ENCODE measurements around the gene LRP1B.
"Not testable (repeated sequence)": the region's sequence is repeated elsewhere in the genome, so short reads cannot be mapped to it uniquely, and the experiment has no call there.

The LRP1B gene

DNA sequence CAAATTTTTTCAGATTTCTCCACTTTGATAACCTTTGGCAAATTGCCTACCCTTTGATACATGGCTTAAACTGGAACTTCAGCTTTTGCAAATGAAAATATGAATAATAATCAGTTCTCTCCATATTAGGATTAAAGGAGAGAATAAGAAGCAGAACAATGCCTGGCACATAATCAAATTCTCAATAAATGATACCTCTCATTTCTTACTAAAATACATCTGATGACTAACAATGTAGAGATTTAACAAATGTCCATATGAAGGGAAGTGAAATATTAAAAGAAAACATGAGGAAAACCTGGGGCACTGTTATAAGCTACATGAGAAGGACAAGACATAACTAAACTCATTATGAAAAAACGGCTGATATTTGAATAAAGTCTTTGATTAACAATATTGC, 1103.6 kb downstream of the LRP1B start:
- no peak for DNase-seq (ENCODE audit: low read depth in 2 of 2)

DNA sequence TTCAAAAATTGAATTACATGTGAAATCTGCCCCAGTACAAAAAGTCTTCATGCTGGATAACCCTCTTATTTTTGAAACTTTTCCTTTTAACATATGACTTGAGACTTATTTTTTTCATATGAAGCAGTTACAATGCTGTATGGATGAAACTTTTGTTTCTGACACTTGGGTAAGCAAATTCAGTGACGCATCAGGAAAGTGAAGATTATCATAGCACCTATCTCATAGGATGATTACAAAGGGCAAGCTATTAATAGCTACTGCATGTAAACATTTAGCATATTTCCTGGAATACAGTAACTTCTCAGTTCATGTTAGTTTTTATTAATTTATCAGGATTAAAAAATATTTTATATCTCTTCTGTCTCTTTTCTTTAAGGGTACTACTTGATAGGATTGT, 1109.2 kb downstream of the LRP1B start:
- DNase-seq (ENCODE audit: low read depth in 2 of 2): no peak

DNA sequence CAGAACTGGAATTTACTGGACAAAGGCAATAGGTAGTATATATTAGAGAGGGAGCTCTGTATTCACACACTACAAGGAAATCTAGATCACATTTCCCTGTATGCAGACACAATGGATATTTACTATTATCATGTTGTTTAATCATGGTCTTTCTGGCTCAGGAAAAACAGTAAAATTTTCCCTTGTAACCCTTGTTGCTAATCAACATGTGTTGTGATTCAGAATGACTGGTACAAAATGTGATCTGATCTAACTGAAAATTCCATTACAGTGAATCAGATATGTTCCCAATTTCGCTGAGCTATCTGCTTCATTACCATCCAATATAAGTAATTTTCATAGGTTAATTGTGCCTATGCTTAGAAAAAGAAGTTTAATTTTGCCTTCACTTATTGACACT, 1109.7 kb downstream of the LRP1B start:
- DNase-seq (ENCODE audit: low read depth in 2 of 2): no peak

DNA sequence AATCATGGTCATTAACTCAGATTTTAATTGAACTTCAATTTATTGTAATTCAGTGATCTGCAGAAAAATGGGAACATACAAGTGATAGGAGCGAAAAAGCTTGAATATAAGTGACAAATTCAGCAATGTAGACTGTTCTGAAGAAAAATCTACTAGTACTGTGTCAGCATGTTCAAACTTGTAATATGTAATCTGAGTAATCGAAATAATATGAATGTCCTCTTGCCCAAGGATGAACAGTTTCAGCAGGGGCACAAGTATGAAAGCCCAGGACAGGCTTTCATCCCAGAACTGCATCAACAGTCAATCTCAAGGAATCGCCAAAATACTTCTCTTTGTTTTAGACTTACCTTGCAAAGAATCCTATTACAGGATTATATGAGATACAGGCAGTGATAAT, 1110.5 kb downstream of the LRP1B start:
- DNase-seq (ENCODE audit: low read depth in 2 of 2): no peak

DNA sequence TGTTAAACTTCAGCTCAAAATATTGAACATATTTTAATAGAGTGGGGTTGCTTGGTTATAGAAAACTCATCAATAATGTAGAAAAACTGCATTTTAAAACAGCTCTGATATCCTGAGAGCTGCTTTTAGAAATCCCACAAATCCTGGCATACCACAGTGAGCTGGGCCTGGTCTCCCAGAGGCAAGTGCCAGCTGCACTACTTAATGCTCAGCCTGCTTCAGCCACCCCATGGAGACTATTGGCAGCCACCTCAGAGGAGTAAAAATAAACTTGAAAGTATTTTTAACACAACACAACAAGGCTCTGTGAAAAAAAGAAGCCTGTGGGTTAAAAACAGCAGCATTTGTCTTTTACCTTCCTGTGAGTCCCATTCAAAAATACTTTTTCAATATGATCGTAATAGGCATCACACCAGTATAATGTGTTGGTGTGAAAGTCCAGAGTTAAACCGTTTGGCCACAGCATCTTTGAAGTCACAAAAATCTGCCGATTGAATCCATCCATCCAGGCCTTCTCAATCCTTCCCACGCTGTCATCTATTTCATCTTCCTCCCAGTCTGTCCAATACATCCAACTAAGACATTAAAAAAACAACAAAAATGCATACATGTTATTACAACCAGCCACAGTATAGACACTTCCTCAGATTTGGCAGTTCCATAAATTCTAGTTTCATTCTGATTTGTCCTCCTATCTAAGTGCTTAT, 1115.3 kb downstream of the LRP1B start:
- no peak for DNase-seq (ENCODE audit: low read depth in 2 of 2)

DNA sequence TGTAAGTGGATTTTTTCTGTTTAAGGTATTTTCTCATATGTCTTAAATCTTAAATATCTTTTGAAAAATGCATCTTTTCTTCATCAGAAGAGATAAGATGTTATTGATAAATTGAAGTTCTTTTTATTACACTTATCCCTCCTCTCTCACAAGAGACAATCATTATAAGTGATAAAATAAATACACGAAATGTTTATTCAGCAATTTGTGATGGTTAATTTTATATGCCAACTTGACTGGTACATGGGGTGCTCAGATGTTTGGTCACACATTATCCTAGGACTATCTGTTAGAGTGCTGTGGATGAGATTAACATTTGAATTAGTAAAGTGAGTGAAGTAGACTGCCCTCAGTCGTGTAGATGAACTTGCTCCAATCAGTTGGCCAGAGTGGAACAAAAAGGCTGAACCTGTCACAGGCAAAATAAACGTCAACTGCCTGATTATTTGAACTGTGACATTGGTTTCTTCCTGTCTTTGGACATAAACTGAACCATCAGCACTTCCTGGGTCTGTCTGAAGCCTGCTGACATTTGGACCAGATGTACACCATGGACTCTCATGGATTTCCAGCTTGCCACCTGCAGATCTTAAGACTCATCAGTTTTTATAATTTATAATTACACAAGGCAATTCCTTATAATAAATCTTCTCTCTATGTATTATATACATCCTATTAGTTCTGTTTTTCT, 1126.7 kb downstream of the LRP1B start:
- DNase-seq (ENCODE audit: low read depth in 2 of 2): no peak

DNA sequence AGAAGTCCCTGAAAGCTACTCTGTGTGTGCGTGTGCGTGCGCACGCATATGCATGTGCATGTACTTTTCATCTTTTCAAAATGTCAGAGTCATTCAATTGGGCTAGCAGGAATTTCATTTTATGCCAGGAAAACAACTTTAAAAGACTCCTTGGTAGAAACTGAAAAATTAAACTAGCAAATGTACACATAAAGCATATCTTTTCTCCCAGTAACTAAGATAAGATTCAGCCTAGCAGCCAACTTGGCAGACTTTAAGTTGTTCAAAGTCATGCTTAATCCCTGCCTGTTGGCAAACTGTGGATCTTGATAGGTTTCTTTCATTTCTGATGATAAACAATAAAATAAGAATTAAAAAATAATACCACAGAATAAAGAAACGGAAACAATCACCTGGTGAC, 1129.1 kb downstream of the LRP1B start:
- no peak for DNase-seq (ENCODE audit: low read depth in 2 of 2)

DNA sequence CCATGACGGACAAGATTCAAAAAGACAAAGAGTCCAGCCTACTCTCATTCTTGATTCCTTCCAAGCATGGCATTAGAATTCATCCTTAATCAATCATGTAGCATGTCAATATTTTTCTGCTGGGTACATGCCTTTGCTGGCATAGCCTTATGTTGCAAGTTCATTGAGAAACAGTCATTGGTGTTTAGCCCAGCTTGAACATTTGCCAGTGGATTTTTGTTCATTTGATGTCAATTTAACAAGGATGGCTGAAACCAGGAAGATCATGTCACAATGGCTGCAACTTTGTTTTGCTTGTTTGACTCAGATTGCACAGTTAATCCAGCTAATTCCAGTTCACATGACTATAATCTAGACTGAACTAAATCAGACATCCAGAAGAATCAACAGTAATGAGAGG, 1132.2 kb downstream of the LRP1B start:
- DNase-seq (ENCODE audit: low read depth in 2 of 2): no peak

DNA sequence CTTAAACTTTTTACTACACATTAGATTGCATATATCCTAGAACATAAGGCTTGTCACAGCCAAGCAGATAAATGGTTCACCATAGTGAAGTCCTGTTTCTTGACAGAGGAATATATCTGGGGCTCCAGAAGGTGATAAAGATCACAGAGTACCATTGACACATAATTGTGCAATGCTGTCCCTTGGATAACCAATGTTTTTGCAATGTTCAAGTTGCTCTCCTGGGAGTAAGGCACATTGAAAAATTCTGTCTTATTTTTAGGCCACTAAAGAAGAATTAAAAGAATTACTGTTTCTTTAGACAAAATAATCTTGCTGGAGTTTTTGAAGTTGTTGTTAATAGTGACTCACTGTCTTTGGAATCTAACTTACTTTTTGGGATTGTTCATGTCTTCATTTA, 1132.8 kb downstream of the LRP1B start:
- no peak for DNase-seq (ENCODE audit: low read depth in 2 of 2)

DNA sequence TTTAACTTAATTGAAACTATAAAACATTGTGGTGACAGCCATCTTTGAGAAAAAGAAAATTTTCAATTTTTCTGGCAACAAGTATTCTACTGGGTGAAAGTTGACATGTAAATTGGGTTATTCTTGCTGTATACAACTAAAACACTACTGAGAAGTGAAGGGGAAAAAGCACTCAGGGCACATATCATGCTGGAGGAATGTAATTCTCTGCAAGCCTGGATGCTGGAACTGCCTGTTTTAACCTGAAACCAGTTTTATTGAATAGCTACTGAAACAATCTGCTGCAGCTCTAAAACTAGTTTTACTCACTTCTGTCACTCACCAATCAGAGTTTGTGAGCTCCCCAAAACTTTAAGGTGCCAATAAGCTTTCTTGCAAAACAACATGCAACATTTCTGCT, 1136.0 kb downstream of the LRP1B start:
- DNase-seq (ENCODE audit: low read depth in 2 of 2): no peak

DNA sequence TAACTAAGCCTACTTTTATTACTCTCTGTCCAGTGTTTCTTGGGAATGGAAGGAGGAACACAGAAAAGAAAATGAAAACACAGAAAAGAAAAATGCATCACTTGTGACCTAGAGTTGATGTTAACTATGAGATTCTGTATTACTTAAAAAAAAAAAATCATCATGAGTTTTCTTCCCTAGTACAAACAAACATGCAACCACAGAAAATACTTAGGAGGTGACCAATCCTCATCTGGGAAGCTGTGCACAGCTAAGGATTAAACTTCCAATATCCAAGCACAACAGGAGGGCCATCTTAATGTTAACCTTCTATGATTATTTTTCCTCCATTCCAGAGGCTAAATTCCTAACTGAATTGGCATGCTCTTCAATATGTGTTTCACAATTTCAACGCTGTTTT, 1140.4 kb downstream of the LRP1B start:
- DNase-seq (ENCODE audit: low read depth in 2 of 2): no peak

DNA sequence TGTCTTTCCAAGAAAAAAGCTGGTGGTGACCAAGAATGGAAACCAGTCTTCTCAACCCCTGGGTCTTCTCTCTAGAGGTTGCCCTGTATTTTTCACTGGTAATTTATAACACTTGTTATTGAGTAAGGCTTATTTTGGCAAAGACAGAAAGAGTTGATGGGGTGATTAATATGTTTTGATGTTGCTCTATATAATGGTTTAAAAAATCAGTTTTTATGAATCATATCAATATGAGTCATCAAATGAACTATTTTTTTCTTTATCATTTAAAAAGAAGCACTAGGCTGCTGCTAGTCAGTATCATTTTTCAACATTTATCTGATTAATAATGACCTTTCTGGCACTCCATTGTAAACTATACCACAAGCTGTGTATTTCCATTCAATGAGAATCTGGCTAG, 1142.2 kb downstream of the LRP1B start:
- DNase-seq (ENCODE audit: low read depth in 2 of 2): no peak

DNA sequence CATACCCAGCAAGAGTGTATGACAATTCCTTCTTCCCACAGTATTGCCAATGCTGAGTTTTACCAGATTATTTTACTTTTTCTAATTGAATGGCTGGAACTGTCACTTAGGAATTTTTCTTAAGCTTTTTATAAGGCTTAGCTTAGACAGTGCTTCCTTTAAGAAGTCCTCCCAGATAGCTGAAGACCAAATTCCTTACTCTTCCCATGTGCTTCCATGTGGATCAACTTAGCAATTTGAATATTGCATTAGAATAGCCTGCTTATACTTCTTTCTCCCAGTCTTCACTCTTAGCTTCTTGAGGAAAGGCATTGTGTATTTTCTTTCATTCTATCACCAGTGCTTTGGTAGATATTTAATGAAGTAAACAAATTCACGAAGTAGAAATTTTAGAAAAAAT, 1144.4 kb downstream of the LRP1B start:
- no peak for DNase-seq (ENCODE audit: low read depth in 2 of 2)

DNA sequence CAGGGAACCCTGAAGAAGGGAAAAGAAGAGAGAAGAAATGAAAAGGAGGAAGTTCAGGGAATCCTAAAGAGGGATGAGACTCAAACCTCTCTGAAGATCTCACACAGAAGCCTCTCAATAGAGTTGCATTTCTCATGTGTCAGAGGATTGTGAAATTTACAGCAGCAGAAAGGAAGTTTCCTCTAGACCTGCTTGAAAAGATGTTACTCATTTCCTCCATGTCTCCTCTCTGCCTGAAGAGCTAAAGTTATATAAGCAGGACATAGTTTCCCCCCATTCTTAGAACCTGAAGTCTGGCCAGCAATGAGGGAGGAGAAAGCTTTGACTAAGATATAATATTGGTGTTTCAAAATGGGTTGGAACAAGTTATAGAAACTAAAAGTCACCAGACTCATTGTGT, 1155.6 kb downstream of the LRP1B start:
- no peak for DNase-seq (ENCODE audit: low read depth in 2 of 2)

DNA sequence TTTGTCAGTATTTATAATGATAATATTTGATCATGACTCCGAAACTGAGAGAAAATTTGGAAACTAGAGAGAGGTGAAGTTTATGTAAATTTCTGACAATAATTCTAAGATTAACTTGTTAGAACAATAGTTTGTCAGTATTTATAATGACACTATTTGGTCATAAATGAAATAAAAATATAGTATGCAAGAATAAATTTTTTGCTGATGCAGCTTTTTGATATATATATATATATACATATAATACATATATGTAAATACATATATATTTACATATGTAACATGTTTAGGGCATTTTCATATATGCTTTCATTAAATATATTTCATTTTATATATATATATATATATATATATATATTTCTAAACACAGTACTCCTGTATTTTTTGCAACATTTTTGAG, 1158.1 kb downstream of the LRP1B start:
- DNase-seq (ENCODE audit: low read depth in 2 of 2): no peak

DNA sequence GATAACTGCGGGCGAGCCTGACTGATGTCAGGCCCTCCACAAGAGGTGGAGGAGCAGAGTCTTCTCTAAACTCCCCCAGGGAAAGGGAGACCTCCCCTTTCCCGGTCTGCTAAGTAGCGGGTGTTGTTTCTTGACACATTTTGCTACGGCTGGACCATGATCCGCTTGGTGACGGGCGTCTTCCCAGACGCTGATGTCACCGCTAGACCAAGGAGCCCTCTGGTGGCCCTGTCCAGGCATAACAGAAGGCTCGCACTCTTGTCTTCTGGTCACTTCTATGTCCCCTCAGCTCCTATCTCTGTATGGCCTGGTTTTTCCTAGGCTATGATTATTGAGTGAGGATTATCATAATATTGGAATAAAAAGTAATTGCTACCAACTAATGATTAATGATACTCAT, 1166.5 kb downstream of the LRP1B start:
- not testable (repeated sequence) for DNase-seq (ENCODE audit: low read depth in 2 of 2)

DNA sequence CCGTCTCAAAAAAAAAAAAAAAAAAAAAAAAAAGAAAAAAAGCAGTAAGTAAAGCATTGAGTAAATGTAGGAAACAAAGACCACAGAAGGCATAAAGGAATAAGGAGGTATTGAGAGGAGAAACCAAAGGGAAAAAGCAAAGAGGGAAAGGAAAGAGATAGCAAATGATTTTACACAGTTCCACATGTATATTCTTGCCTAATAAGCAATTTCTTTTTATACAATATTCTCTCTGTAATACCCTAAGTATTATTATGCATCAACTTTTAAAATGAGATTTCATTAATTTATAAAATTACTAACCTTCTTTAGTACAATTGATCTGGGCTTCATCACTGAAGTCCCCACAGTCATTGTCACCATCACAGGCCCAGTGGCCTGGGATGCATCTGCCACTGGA, 1180.9 kb downstream of the LRP1B start:
- no peak for DNase-seq (ENCODE audit: low read depth in 2 of 2)

DNA sequence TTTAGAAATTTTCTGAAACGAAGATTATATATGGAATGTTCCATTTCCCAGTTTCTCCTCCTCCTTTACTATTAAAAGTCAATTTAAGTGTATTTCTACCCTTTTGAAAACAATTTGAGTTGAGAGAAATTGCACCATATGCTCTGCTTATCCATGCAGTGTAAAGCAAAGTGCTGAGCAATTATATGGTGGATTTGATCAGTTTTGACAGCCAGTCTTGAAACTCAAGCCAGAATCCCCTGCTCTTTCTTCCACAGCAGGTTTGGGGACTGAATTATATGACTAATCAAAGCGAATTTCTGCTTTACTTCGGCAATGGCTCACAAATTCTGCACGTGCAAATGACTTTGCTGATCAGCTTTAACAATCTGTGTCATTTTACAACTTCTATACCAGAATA, 1183.6 kb downstream of the LRP1B start:
- no peak for DNase-seq (ENCODE audit: low read depth in 2 of 2)

DNA sequence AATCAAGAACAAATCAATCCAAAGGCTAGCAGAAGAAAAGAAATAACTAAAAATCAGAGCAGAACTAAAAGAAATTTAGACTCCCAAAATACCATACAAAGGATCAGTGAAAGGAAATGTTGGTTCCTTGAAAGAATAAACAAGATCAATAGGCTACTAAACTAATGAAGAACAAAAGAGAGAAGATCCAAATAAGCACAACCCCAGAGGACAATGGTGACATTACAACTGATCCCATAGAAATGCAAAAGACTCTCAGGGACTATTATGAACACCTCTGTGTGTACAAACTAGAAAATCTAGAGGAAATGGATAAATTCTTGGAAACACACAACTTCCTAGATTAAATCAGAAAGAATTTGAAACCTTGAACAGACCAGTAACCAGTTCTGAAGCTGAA, 1186.9 kb downstream of the LRP1B start:
- no peak for DNase-seq (ENCODE audit: low read depth in 2 of 2)

DNA sequence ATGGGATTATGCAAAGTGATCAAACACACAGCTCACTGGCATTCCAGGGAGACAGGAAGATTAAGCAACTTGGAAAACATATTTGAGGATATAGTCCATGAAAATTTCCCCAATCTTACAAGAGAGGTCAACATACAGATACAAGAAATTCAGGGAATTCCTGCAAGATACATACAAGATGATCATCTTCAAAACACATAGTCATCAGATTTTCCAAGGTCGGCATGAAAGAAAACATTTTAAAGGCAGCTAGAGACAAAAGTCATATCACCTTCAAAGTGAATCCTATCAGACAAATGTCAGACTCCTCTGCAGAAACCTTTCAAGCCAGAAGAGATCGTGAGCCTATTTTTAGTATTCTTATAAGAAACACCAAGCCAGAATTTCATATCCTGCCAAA, 1188.5 kb downstream of the LRP1B start:
- DNase-seq (ENCODE audit: low read depth in 2 of 2): no peak

DNA sequence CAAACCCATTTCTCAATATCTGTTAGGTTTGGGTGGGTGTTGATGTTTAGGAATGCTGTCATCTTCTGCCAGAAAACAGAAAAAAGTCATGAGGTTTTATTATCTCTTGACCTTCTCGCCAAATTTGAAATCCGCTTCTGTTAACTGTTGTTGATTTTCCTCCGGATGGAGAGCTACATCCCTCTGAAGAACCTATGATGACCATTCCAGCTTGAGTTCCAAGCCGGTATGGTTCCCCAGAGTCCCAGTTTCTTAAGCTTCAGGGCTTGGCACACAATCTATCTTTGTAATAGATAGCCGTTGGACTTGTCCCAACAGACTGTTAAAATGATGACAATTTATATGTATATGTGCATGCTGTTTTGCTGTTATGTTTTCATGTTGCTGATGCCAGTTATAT, 1201.0 kb downstream of the LRP1B start:
- DNase-seq (ENCODE audit: low read depth in 2 of 2): no peak

DNA sequence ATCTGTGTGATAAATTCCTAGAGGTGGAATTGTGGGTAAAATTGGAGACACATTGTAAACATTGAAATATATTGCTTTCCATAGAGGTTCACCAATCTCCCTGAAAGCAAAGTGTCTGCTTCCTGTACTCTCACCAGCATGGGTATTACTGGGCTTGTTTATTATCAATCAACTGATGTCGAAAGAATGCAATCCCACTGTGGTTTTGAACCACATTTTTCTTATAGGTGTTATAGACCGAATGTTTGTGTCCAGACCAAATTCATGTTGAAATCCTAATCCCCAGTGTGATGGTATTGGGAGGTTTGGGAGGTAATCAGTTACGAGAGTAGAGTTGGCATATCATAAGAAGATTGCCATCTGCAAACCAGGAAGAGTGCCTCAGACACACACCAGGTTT, 1212.4 kb downstream of the LRP1B start:
- no peak for DNase-seq (ENCODE audit: low read depth in 2 of 2)

DNA sequence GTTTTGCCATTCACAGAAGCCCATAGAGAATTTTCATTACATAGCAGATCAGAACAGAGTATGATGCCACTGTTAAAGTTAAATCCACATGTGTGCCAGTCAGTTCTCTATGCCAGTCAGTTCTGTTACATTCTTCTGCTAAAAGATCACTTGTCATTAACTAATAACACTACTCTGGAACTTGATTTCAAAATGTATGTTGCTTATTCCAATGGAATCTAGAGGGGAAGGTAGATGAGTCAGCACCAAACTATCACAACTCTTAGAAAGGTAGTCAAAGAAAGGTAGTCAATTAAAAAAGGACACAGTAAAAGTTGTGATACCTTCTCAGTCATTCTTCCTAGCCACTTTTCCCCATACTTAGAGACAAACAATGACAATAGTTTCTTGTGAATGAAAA, 1214.4 kb downstream of the LRP1B start:
- DNase-seq (ENCODE audit: low read depth in 2 of 2): no peak

DNA sequence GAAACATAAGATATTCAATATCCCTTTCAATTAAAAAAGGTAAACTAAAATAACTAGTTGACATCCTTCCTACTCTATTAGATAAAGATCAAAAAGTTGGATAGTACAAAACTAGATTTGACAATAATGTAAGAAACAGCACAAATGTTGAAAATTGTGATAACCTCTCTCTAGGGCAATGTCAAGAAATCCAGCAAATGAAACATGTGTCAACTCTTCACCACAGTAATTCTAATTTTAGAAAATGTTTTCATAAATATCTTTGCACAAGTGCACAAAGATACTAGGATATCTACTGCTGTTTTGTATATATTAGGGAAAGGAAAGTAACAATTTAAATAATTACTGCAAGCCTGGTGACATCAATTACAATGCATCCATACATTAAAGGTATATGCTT, 1220.1 kb downstream of the LRP1B start:
- no peak for DNase-seq (ENCODE audit: low read depth in 2 of 2)
